Measurements from ENCODE around the gene NUTF2. TPM values are rescaled to one million over a fixed set of nuclear protein-coding genes. Genes with fewer than 3 reads are reported as not detected.

NUTF2 gene
- total and polyA plus RNA-seq, 2 of the 4 experiments (the other 2 are of a cell fraction) = 42.7 to 361 TPM

DNA sequence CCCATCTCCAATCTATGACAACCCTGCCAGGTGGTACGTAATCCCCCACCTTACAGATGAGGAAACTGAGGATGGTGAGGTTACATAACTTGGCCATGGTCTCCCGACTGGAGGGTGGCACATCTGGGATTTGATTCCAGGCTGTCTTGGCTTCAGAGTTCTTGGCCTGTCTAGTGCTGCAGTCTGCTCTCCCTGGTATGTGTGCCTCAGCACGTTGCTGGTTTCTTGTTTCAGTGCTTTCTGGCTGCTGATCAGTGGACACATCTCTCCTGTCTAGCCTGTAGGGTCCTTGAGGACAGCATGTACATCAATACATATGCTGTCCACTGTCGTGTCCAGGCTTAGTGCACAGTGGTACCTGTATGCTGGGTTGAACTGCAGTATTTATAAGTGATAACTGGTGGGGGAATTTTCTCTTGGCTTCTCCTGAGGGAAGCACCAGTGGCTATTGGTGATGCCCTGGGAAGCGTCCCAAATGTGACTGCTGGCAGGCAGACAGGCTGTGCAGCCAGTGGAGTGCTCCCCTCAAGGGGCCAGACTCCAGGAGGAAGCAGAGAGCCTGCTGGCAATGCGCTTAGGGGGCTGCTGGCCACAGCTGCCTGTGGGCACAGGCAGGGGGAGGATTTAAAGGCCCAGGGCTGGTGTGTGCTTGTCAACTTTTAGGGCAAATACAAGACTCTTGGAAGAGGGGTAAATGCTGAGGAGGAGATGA, 70.6 kb downstream of the NUTF2 start (continued):
- TF ChIP-seq, protein P1, sequence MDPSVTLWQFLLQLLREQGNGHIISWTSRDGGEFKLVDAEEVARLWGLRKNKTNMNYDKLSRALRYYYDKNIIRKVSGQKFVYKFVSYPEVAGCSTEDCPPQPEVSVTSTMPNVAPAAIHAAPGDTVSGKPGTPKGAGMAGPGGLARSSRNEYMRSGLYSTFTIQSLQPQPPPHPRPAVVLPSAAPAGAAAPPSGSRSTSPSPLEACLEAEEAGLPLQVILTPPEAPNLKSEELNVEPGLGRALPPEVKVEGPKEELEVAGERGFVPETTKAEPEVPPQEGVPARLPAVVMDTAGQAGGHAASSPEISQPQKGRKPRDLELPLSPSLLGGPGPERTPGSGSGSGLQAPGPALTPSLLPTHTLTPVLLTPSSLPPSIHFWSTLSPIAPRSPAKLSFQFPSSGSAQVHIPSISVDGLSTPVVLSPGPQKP (IDR thresholded peaks at IDR 0.05; ENCODE audit: borderline replicate concordance, low read depth, low read length) = no peak

DNA sequence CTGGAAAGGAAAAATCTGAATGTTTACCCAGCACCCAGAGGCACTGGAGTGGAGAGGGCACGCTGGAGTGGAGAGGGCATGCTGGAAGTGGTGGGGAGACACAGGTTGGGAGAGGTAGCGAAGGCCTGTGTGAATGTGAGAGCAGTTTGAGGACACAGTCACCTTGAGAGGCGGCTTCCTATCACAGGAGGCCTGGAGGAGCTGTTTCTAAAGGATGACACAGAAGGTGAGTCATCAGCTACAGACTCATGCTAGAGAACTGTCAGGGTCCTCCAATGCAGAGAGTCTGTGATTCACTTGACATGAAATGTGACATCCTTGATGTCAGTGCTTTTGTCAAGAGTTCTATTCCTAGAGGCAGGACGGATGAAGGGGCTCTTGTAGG, 71.1 kb downstream of the NUTF2 start:
- Histone ChIP-seq H2AK9ac (replicated peaks; ENCODE audit: low read depth, low read length, poor library complexity) (no peak overlapping the region), H3K56ac (ENCODE audit: extremely low read depth, insufficient read depth, low read length) (no peak overlapping the region), H2BK5ac (ENCODE audit: low read depth, low read length, poor library complexity, severe bottlenecking) (peak overlapping the region; percentile 66), H3K18ac (ENCODE audit: low read depth, low read length) (no peak overlapping the region), H2BK20ac (ENCODE audit: low read depth, low read length) (no peak overlapping the region), H3K79me1 (ENCODE audit: low read depth in 1 of 2, low read length in 2 of 2) (peaks cover 14 to 74% of the 10 kb centered on the region in 2 experiments), H3K4me1 (ENCODE audit: control insufficient read depth, insufficient read depth, low read length) (peaks cover 23% of the 10 kb centered on the region), H3K4me3 (ENCODE audit: insufficient read depth, low read depth, low read length) (no peak overlapping the region), H3K4me2 (ENCODE audit: low read depth, low read length) (no peak overlapping the region), H4K20me1 (ENCODE audit: insufficient read depth, low read length) (peaks cover 61% of the 10 kb centered on the region), H4K91ac (ENCODE audit: insufficient read depth, low read depth, low read length) (no peak overlapping the region), H2AK5ac (ENCODE audit: low read depth, low read length) (no peak overlapping the region), H2BK120ac (ENCODE audit: low read depth, low read length) (no peak overlapping the region), H3K27ac (ENCODE audit: insufficient read depth, low read length) (no peak overlapping the region), H2AFZ (replicated peaks; ENCODE audit: low read length, poor library complexity) (peak overlapping the region; percentile 48), H3K9ac (ENCODE audit: low read depth, low read length) (no peak overlapping the region), H3K36me3 (ENCODE audit: control insufficient read depth, insufficient read depth, low read length) (peaks cover 11% of the 10 kb centered on the region), H3K23ac (ENCODE audit: low read depth, low read length) (no peak overlapping the region), H3K14ac (replicated peaks; ENCODE audit: low read depth, low read length) (no peak overlapping the region), H3K4ac (ENCODE audit: low read depth, low read length) (no peak overlapping the region), H2BK15ac (ENCODE audit: low read depth, low read length) (no peak overlapping the region), H4K5ac (ENCODE audit: low read depth, low read length) (no peak overlapping the region), H3K27me3 (ENCODE audit: control insufficient read depth, insufficient read depth, low read length) (no peaks in the 10 kb centered on the region), H4K8ac (ENCODE audit: low read depth in 2 of 2, low read length in 2 of 2) (no peak overlapping the region), H3K9me3 (ENCODE audit: control insufficient read depth, insufficient read depth, low read length) (no peaks in the 10 kb centered on the region), H3K9me1 (ENCODE audit: insufficient read depth, low read length) (peaks cover 34% of the 10 kb centered on the region)
- dilution Hi-C loops (cut with HindIII; ENCODE audit: low sequenced_read_pairs, unreplicated experiment) (no loop called here), intact Hi-C loops (cut with micrococcal nuclease) (no loop called here), in situ Hi-C loops (cut with MboI; ENCODE audit: low sequenced_read_pairs) (no loop called here)
- TF ChIP-seq FOS (IDR thresholded peaks at IDR 0.05; ENCODE audit: low read depth, low read length) = peak; percentile 99
- peak; percentile 63; the same call in 1 of the 2 replicates for TF ChIP-seq MXI1 (IDR thresholded peaks at IDR 0.05; ENCODE audit: borderline replicate concordance, low read depth, low read length)
- no peak for TF ChIP-seq RCOR1 (IDR thresholded peaks at IDR 0.05; ENCODE audit: insufficient replicate concordance, low read length)
- TF ChIP-seq POLR2A (IDR thresholded peaks at IDR 0.05; ENCODE audit: low read depth, low read length) = no peak
- no peak for TF ChIP-seq MAFK (IDR thresholded peaks at IDR 0.05; ENCODE audit: low read depth, low read length)
- no peak for TF ChIP-seq SMC3 (IDR thresholded peaks at IDR 0.05; ENCODE audit: low read depth, low read length)
- TF ChIP-seq NFE2L2 (IDR thresholded peaks at IDR 0.05; ENCODE audit: low read depth, low read length) = no peak
- no peak for TF ChIP-seq RFX5 (IDR thresholded peaks at IDR 0.05; ENCODE audit: low read depth, low read length)
- peak; percentile 69; the same call in 1 of the 2 replicates for TF ChIP-seq BHLHE40 (IDR thresholded peaks at IDR 0.05; ENCODE audit: low read depth, low read length)
- TF ChIP-seq, protein P1 (IDR thresholded peaks at IDR 0.05; ENCODE audit: borderline replicate concordance, low read depth, low read length) = no peak
- TF ChIP-seq RAD21 (IDR thresholded peaks at IDR 0.05; ENCODE audit: low read length) = no peak
- CTCF ChIA-PET = interaction anchor here (0.6 kb wide), 1 partner anchor 18 kb away, joined by 3 read pairs; no protein-coding TSS in a partner anchor
- ATAC-seq (ENCODE audit: low read depth) (peak; percentile 88), DNase-seq (peak; percentile 93)
- BruUV-seq (replicated peaks) = no TSS peak
- POLR2A ChIA-PET (ENCODE audit: unreplicated experiment) = no interaction called here
- 50% methylated on average over 3 of the region's 4 CpGs; no CpG with 5 or more reads in 1 of the 2 experiments for WGBS, 2 experiments (ENCODE audit: extremely low coverage in 2 of 2, insufficient read length in 1 of 2)
